HG03139 (cell line): ENCODE data around the gene LILRB5.
A peak's percentile ranks its signal among the peaks of the same experiment; 100 is the strongest.
"Not testable (repeated sequence)": the region's sequence is repeated elsewhere in the genome, so short reads cannot be mapped to it uniquely, and the experiment has no call there.

Experiments
- ATAC-seq: cut with Tn5 transposase; IDR thresholded peaks from one replicate; pipeline ENCODE4 v1.9.1; 2021; ENCODE audit not compliant: unreplicated experiment

Gene LILRB5

GRCh38 chr19:54216869-54217268 is 40.2 kb downstream of the LILRB5 start:
- no peak for ATAC-seq

GRCh38 chr19:54214734-54215133 is 42.3 kb downstream of the LILRB5 start:
- not testable (repeated sequence) for ATAC-seq

DNA sequence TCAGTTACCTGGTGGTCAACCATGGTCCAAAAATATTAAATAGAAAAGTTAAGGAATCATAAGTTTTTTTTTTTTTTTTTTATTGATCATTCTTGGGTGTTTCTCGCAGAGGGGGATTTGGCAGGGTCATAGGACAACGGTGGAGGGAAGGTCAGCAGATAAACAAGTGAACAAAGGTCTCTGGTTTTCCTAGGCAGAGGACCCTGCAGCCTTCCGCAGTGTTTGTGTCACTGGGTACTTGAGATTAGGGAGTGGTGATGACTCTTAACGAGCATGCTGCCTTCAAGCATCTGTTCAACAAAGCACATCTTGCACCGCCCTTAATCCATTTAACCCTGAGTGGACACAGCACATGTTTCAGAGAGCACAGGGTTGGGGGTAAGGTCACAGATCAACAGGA is 42.9 kb downstream of the LILRB5 start:
- not testable (repeated sequence) for ATAC-seq

- no peak for ATAC-seq
Measured at GRCh38 chr19:54211235-54211634, 45.8 kb downstream of the LILRB5 start.

DNA sequence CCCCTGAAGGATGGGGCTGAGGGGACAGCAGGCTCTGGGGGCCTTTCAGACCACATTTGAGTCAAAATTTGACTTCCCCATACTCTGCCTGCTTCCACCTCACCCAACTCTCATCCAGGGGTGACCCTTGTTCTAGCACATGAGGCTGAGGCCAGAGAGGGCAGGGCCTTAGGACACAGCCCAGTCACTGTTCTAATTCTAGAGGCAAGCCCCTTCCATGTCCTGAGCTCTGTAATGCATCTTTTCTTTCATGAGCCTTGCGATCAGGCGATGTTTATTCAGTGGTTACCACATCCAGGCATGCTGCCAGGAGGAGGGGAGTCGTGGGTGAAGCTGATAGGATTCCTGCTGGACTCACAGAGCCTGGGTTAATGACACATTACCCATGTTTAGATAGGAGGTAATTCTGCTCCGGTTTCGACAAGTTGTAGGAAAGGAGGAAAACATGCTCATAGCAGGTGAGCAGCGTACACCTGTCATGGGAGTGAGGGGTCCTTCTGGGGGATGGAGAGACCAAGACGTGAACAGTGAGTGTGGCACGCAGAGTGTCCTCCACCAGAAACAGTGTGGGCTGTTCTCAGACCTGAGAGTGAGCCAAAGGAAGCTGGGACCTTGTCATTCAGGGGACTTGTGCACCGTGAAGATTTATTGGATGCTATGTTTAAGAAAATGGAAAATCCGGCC is 47.1 kb downstream of the LILRB5 start:
- no peak for ATAC-seq

GRCh38 chr19:54209058-54209810 is 47.8 kb downstream of the LILRB5 start:
- ATAC-seq: no peak

DNA sequence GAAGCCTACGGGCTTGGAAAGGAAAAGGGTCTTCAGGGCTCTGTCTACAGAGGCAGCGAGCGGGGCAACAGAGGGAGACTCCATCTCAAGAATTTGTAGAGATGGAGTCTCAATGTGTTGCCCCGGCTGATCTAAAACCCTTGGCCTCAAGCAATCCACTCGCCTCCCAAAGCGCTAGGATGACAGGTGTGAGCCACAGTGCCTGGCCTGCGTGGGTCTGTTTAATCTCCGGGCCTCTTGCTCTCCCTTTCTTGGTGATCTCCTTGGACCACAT is 48.4 kb downstream of the LILRB5 start:
- no peak for ATAC-seq

DNA sequence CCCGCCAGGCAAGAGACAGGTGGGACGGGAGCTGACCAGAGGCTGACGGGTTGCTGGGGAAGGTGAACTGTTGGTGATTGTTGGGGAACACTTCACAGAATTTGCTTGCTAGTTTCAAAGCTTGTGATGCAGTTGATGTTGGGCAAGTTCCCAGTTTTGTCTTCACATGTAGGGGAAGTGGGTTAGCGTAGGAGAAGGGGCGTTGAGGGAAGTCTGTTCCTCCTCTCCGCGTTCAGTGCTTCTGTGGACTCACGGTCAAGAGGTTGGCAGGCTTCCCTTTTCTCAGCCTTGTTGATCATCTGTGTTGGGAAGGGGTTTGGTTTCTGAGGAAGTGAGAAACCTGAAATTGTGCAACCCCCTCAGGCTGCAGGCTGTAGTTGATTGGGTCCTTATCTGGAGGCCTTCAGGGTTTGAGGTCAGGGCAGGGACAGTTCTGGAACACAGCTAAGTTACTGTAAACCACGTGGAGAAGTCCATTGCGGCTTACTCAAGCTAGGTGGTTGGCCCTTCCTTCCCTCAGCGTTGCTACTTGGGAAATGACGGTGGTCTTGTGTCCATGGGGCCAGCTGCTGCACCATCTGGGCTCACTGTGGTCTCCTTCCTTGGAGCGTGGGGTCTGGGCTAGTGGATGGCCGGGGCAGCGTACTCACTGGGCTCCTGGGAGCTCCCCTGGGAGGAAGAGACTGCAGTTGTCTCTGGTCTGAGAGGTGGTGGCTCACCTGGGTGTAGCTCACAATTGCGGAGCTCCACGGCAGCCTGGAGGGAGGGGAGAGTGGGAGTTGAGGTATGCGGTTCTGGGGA is 48.9 kb downstream of the LILRB5 start:
- peak; percentile 48 for ATAC-seq

GRCh38 chr19:54207676-54207982 is 49.4 kb downstream of the LILRB5 start:
- ATAC-seq: no peak

DNA sequence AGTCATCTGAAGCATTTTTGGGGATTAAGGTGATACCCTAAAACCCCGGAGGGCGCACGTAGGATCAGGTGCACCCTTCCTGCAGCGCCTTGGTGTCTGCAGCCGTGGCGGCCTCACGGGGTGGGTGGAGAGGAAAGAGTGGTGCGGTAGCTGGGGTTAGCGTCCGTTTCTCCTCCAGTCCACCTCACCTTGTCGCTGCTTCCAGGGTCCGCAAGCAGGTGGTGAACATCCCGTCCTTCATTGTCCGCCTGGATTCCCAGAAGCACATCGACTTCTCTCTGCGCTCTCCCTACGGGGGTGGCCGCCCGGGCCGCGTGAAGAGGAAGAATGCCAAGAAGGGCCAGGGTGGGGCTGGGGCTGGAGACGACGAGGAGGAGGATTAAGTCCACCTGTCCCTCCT is 49.9 kb downstream of the LILRB5 start:
- not testable (repeated sequence) for ATAC-seq

GRCh38 chr19:54206831-54207177 is 50.3 kb downstream of the LILRB5 start:
- no peak for ATAC-seq

- ATAC-seq: no peak
Measured at GRCh38 chr19:54206030-54206830, 50.8 kb downstream of the LILRB5 start.

GRCh38 chr19:54204767-54205468 is 52.2 kb downstream of the LILRB5 start:
- no peak for ATAC-seq

- no peak for ATAC-seq
Measured at GRCh38 chr19:54203151-54203611, 53.9 kb downstream of the LILRB5 start.

- no peak for ATAC-seq
Measured at GRCh38 chr19:54201980-54202379, 55.1 kb downstream of the LILRB5 start.

- ATAC-seq: no peak
Measured at GRCh38 chr19:54201172-54201701, 55.8 kb downstream of the LILRB5 start.
